HL-60 (cell line): ENCODE data around the gene RTN4RL2.

ENCODE experiments used
- CTCF ChIP-seq: IDR thresholded peaks from one replicate; pipeline ENCODE4 v1.5.1; 2011; ENCODE audit warnings: low read length, control low read depth, inconsistent platforms; ENCODE audit not compliant: insufficient read depth
- TF ChIP-seq, protein P1 (sequence below): IDR thresholded peaks from 2 replicates; pipeline ENCODE4 v1.6.1; 2012; ENCODE audit warnings: low read depth; ENCODE audit not compliant: insufficient replicate concordance

- TF ChIP-seq CTCF: no peak
- TF ChIP-seq, protein P1, sequence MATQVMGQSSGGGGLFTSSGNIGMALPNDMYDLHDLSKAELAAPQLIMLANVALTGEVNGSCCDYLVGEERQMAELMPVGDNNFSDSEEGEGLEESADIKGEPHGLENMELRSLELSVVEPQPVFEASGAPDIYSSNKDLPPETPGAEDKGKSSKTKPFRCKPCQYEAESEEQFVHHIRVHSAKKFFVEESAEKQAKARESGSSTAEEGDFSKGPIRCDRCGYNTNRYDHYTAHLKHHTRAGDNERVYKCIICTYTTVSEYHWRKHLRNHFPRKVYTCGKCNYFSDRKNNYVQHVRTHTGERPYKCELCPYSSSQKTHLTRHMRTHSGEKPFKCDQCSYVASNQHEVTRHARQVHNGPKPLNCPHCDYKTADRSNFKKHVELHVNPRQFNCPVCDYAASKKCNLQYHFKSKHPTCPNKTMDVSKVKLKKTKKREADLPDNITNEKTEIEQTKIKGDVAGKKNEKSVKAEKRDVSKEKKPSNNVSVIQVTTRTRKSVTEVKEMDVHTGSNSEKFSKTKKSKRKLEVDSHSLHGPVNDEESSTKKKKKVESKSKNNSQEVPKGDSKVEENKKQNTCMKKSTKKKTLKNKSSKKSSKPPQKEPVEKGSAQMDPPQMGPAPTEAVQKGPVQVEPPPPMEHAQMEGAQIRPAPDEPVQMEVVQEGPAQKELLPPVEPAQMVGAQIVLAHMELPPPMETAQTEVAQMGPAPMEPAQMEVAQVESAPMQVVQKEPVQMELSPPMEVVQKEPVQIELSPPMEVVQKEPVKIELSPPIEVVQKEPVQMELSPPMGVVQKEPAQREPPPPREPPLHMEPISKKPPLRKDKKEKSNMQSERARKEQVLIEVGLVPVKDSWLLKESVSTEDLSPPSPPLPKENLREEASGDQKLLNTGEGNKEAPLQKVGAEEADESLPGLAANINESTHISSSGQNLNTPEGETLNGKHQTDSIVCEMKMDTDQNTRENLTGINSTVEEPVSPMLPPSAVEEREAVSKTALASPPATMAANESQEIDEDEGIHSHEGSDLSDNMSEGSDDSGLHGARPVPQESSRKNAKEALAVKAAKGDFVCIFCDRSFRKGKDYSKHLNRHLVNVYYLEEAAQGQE: no peak
Measured at GRCh38 chr11:57432149-57432561, 28.2 kb upstream of the RTN4RL2 start.
